HepG2 (cell line): Measurements from ENCODE around the gene BRIP1. TPM values are rescaled to one million over a fixed set of nuclear protein-coding genes. Genes with fewer than 3 reads are reported as not detected.
"Not testable (repeated sequence)": the region's sequence is repeated elsewhere in the genome, so short reads cannot be mapped to it uniquely, and the experiment has no call there.

Experiments
- ATAC-seq: fragments of 200-7000 bp; cut with Tn5 transposase; 3 replicates; pipeline ENCODE4 v1.9.1; 2020; ENCODE audit warnings: mild to moderate bottlenecking, moderate library complexity
- BruUV-seq: library from RNA; stranded (reverse); fragments of 400-500 nt; replicated peaks from 2 replicates; lab custom pipeline; 2021; lab: Mats Ljungman, UMichigan
- CTCF ChIA-PET: fragments of 300-600 bp; formaldehyde crosslinking; extraction: SDS; loops from one replicate; lab custom pipeline; 2021; ENCODE audit warnings: low total read pairs, inconsistent platforms, low intra/inter-chr PET ratio; lab: Yijun Ruan, JAX
- POLR2A ChIA-PET: fragments of 350-600 bp; sonication (Branson Sonifier 250); formaldehyde crosslinking; loops from one replicate; lab custom pipeline; 2020; ENCODE audit warnings: antibody characterized with exemption, inconsistent platforms; lab: Yijun Ruan, JAX
- DNase-seq: peaks from one replicate; pipeline ENCODE4 v3.0.0-alpha.2; 2015; ENCODE audit warnings: low spot score
- FAIRE-seq: peaks from 3 replicates; lab custom pipeline; 2011; peaks lifted over from hg19 to GRCh38; lab: Jason Lieb, UNC
- H2AFZ ChIP-seq: one replicate; pipeline ENCODE4 v1.6.1; 2011; ENCODE audit warnings: low read length, inconsistent platforms
- H3K27ac ChIP-seq: fragments of 300-600 bp; 3 replicates; pipeline ENCODE4 v1.8.0; 2011; ENCODE audit warnings: mixed run types, mild to moderate bottlenecking, mixed read lengths, low read length, inconsistent platforms; ENCODE audit not compliant: insufficient read depth; ENCODE audit errors: extremely low read length
- H3K27me3 ChIP-seq, 2 experiments: fragments of 200-600 bp in 1 of 2; 2 replicates in 1 of 2; 3 replicates in 1 of 2; pipeline versions ENCODE4 v1.6.0 to v1.8.0; 2011; ENCODE audit warnings: low read length in 2 of 2, mild to moderate bottlenecking in 2 of 2, moderate library complexity in 2 of 2, inconsistent platforms in 1 of 2; ENCODE audit not compliant: insufficient read depth in 2 of 2, control insufficient read depth in 1 of 2
- H3K36me3 ChIP-seq, 2 experiments: fragments of 200-600 bp in 1 of 2; replicated peaks in 1 of 2; 2 replicates in 1 of 2; 3 replicates in 1 of 2; pipeline versions ENCODE4 v1.5.1 to v1.8.0; 2011; ENCODE audit warnings: low read length in 2 of 2, inconsistent platforms in 1 of 2; ENCODE audit not compliant: insufficient read depth in 2 of 2, control insufficient read depth in 1 of 2
- H3K4me1 ChIP-seq: 2 replicates; pipeline ENCODE4 v1.5.1; 2012; ENCODE audit warnings: low read length, inconsistent platforms; ENCODE audit not compliant: insufficient read depth
- H3K4me2 ChIP-seq: 2 replicates; pipeline ENCODE4 v1.6.0; 2011; ENCODE audit warnings: low read depth, low read length, inconsistent platforms
- H3K4me3 ChIP-seq, 3 experiments: fragments of 200-600 bp in 1 of 3; sonication (generic), shearing (Covaris generic) in 1 of 3; replicated peaks in 1 of 3; 2 replicates each; pipeline ENCODE4 v1.5.1; 2011 to 2016; ENCODE audit warnings: low read length in 3 of 3, inconsistent platforms in 2 of 3, low read depth in 2 of 3, mild to moderate bottlenecking in 2 of 3, control low read depth in 1 of 3, mixed read lengths in 1 of 3; ENCODE audit not compliant: insufficient read depth in 1 of 3
- H3K79me2 ChIP-seq: one replicate; pipeline ENCODE4 v1.6.1; 2011; ENCODE audit warnings: low read length, inconsistent platforms; ENCODE audit not compliant: insufficient read depth
- H3K9ac ChIP-seq: 2 replicates; pipeline ENCODE4 v1.6.0; 2011; ENCODE audit warnings: mild to moderate bottlenecking, low read depth, low read length, inconsistent platforms; ENCODE audit not compliant: insufficient read depth
- H3K9me3 ChIP-seq: 2 replicates; pipeline ENCODE4 v1.5.1; 2012; ENCODE audit warnings: mild to moderate bottlenecking, low read length
- H4K20me1 ChIP-seq: 2 replicates; pipeline ENCODE4 v1.6.0; 2011; ENCODE audit warnings: inconsistent platforms, mild to moderate bottlenecking, low read length, moderate library complexity; ENCODE audit not compliant: insufficient read depth
- MED13 ChIP-seq: sonication (generic); formaldehyde crosslinking; IDR thresholded peaks from 2 replicates; pipeline ENCODE4 v1.5.0; 2020; ENCODE audit warnings: missing genetic modification reagents
- SRF ChIP-seq: IDR thresholded peaks from 2 replicates; pipeline ENCODE4 v1.6.1; 2011; ENCODE audit warnings: mild to moderate bottlenecking, low read depth, low read length, moderate library complexity
- ZKSCAN1 ChIP-seq: fragments of 150-350 bp; IDR thresholded peaks from 2 replicates; pipeline ENCODE4 v1.6.1; 2014; ENCODE audit warnings: low read length
- ZNF138 ChIP-seq: sonication (generic); formaldehyde crosslinking; IDR thresholded peaks from 2 replicates; pipeline ENCODE4 v1.5.0; 2020; ENCODE audit warnings: mild to moderate bottlenecking, low read depth, missing genetic modification reagents
- ZNF816 ChIP-seq: sonication (generic); formaldehyde crosslinking; IDR thresholded peaks from 2 replicates; pipeline ENCODE4 v1.8.0; 2022; ENCODE audit warnings: missing genetic modification reagents, mild to moderate bottlenecking, borderline replicate concordance
- WGBS: methylation state at CpG from one replicate; pipeline ENCODE4 v1.1.6; 2017; ENCODE audit warnings: low lambda C conversion rate; 5-methylcytosine and 5-hydroxymethylcytosine counted together
- in situ Hi-C: cut with HindIII; loops from 2 replicates; pipeline ENCODE4 v1.10.0; 2017; ENCODE audit warnings: low pct_unique_long_range_greater_than_20kb; ENCODE audit not compliant: extremely low pct_ligation_motif_present
- intact Hi-C: fragments of 100-400 bp; cut with micrococcal nuclease; formaldehyde crosslinking; loops from one replicate; pipeline ENCODE4 v1.10.0; 2022; ENCODE audit not compliant: unreplicated experiment
- polyA plus RNA-seq, 8 experiments: library from polyadenylated mRNA; depleted of rRNA in 3 of 8; stranded (reverse) in 7 of 8; unstranded in 1 of 8; fragments of >200 nt; fragmentation: Illumina TruSeq in 4 of 8; extraction: Trizol in 4 of 8; gene quantifications; 2 replicates each; pipeline versions ENCODE4 v1.2.1 to v1.2.3, GENCODE V29; 2011 to 2016; ENCODE audit warnings: low read depth in 4 of 8, missing spikeins in 1 of 8, mixed read lengths in 1 of 8; ENCODE audit not compliant: insufficient read depth in 1 of 8
- total RNA-seq, 5 experiments: library from RNA; depleted of rRNA; stranded (reverse); fragments of >200 nt; fragmentation: Illumina TruSeq; extraction: Trizol; gene quantifications; 2 replicates each; pipeline ENCODE4 v1.2.3, GENCODE V29; 2016; ENCODE audit warnings: low read depth in 1 of 5

The BRIP1 gene
- total and polyA plus RNA-seq, 2 of the 13 experiments (the other 11 are each of a cell fraction or from before 2014, with no cell fraction given) = 3.8 to 27.7 TPM

DNA sequence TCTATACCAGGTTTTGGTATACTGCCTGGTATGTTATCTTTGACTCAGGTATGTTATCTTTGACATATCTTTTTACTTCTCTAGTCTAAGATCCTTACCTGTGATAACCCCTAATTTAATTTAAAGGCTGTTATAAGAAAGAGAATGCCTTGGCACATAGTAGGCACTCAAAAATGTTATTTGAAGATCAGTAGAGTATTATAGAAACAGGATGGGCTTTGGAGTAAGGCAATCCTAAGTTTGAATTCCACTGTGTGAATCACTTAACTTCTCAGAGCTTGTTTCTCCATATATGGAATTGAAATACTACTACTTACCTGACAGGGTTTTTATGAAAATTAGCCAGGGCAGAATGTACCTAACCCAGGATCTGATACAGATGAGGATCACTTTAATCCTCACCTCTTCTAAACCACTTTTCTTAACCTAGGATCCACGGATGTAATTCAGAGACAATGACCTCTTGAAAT is 1.2 kb downstream of the BRIP1 start:
- peak overlapping the region; percentile 88 for H3K9ac ChIP-seq
- peaks cover 1 to 7% of the 10 kb centered on the region in 2 experiments; a peak in 2 of 5 replicates for H3K36me3 ChIP-seq
- H3K4me2 ChIP-seq = peak overlapping the region; percentile 75
- ChIA-PET CTCF (no interaction called here), POLR2A (interaction anchor here (1.3 to 2.7 kb wide), 2 partner anchors 189 to 204 kb away, joined by 5 to 13 read pairs; no protein-coding TSS in a partner anchor)
- no peaks in the 10 kb centered on the region for H3K9me3 ChIP-seq
- FAIRE-seq (no peak), ATAC-seq (no peak), DNase-seq (peak; percentile 27)
- H2AFZ ChIP-seq = no peak overlapping the region
- no TSS peak for BruUV-seq
- H3K4me3 ChIP-seq = peak overlapping the region; percentile 71 to 93 (median 91); a peak in 5 of 6 replicates
- intact Hi-C loops (no loop called here), in situ Hi-C loops (no loop called here)
- WGBS = 8% methylated on average over 1 of the region's 1 CpG
- H3K27ac ChIP-seq = peak overlapping the region; percentile 95
- TF ChIP-seq ZKSCAN1 (peak; percentile 73), ZNF816 (CRISPR knock-in tag) (no peak), MED13 (no peak), SRF (peak; percentile 30; the same call in 1 of the 2 replicates), ZNF138 (CRISPR knock-in tag) (no peak)
- H3K4me1 ChIP-seq = peaks cover 34% of the 10 kb centered on the region
- H4K20me1 ChIP-seq = no peaks in the 10 kb centered on the region
- H3K27me3 ChIP-seq = no peaks in the 10 kb centered on the region; a peak in 1 of 5 replicates
- peaks cover 30% of the 10 kb centered on the region for H3K79me2 ChIP-seq

DNA sequence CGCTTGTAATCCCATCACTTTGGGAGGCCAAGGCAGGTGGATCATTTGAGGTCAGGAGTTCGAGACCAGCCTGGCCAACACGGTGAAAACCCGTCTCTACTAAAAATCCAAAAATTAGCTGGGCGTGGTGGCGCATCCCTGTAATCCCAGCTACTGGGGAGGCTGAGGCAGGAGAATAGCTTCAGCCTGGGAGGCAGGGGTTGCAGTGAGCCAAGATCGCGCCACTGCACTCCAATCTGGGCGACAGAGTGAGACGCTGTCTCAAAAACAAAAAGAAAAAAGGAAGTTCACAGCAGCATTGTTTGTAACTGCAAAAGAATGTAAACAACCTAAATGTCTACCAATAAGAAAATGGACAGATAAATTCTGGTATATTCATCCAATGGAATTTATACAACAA is 2.9 kb downstream of the BRIP1 start:
- FAIRE-seq, in situ Hi-C loops, H4K20me1 ChIP-seq, DNase-seq, intact Hi-C loops, H2AFZ ChIP-seq, H3K27me3 ChIP-seq, H3K9me3 ChIP-seq, H3K4me3 ChIP-seq, ATAC-seq, POLR2A ChIA-PET, H3K9ac ChIP-seq, CTCF ChIA-PET, BruUV-seq, H3K27ac ChIP-seq: not testable (repeated sequence)
- Histone ChIP-seq H3K4me2 (0 out of 2 replicates have a peak overlapping the region, but pooled peaks have one; percentile 75), H3K36me3 (peaks cover 1 to 18% of the 10 kb centered on the region in 2 experiments; a peak in 3 of 5 replicates), H3K4me1 (peaks cover 34% of the 10 kb centered on the region), H3K79me2 (peaks cover 32% of the 10 kb centered on the region)
- WGBS = 91% methylated on average over 10 of the region's 10 CpGs
